PC-9 (cell line): ENCODE results near the gene HNRNPU. TPM values are rescaled to one million over a fixed set of nuclear protein-coding genes. Genes with fewer than 3 reads are reported as not detected.

Source experiments
- BruUV-seq: library from RNA; stranded (reverse); fragments of 400-500 nt; replicated peaks from 2 replicates; lab custom pipeline; 2021; lab: Mats Ljungman, UMichigan
- CTCF ChIA-PET: fragments of 300-600 bp; sonication (Branson Sonifier 250); formaldehyde crosslinking; loops from one replicate; lab custom pipeline; 2022; ENCODE audit warnings: antibody characterized with exemption; lab: Charles Lee
- POLR2A ChIA-PET: fragments of 300-600 bp; sonication (Branson Sonifier 250); formaldehyde crosslinking; loops from one replicate; lab custom pipeline; 2022; ENCODE audit warnings: antibody characterized with exemption; ENCODE audit not compliant: unreplicated experiment; lab: Charles Lee
- DNase-seq, 2 experiments: peaks; one replicate each; pipeline versions ENCODE4 v3.0.0 to v3.0.0-alpha.2; 2015 to 2022; ENCODE audit warnings: mixed read lengths in 1 of 2
- H2AFZ ChIP-seq: fragments of 200-600 bp; sonication (generic); 2 replicates; pipeline ENCODE4 v1.8.1; 2017; ENCODE audit warnings: antibody characterized with exemption
- H3F3A ChIP-seq: fragments of 200-600 bp; sonication (generic); 2 replicates; pipeline ENCODE4 v1.8.1; 2017; ENCODE audit warnings: antibody characterized with exemption, mild to moderate bottlenecking, low read depth; ENCODE audit not compliant: insufficient read depth
- H3K27ac ChIP-seq: fragments of 200-600 bp; sonication (generic); 2 replicates; pipeline ENCODE4 v1.6.1; 2016; ENCODE audit warnings: mixed run types
- H3K27me3 ChIP-seq: fragments of 200-600 bp; sonication (generic); 2 replicates; pipeline ENCODE4 v1.6.1; 2016; ENCODE audit warnings: low read depth, mixed run types; ENCODE audit not compliant: insufficient read depth
- H3K36me3 ChIP-seq: fragments of 200-600 bp; sonication (generic); 2 replicates; pipeline ENCODE4 v1.6.1; 2016; ENCODE audit warnings: low read depth, mixed run types
- H3K4me1 ChIP-seq: fragments of 200-600 bp; sonication (generic); replicated peaks from 2 replicates; pipeline ENCODE4 v1.6.1; 2016; ENCODE audit warnings: mixed run types; ENCODE audit not compliant: insufficient read depth
- H3K4me2 ChIP-seq: fragments of 200-600 bp; sonication (generic); 2 replicates; pipeline ENCODE4 v1.6.1; 2017; ENCODE audit warnings: mixed run types
- H3K4me3 ChIP-seq: fragments of 200-600 bp; sonication (generic); 2 replicates; pipeline ENCODE4 v1.6.1; 2016; ENCODE audit warnings: mixed run types
- H3K79me2 ChIP-seq: fragments of 200-600 bp; sonication (generic); 2 replicates; pipeline ENCODE4 v1.6.1; 2017; ENCODE audit warnings: low read depth, mixed run types
- H3K9me2 ChIP-seq: fragments of 200-600 bp; sonication (generic); 2 replicates; pipeline ENCODE4 v1.8.1; 2017; ENCODE audit warnings: mild to moderate bottlenecking; ENCODE audit not compliant: insufficient read depth
- H3K9me3 ChIP-seq: fragments of 200-600 bp; sonication (generic); 2 replicates; pipeline ENCODE4 v1.8.1; 2016; ENCODE audit warnings: low read depth; ENCODE audit not compliant: insufficient read depth
- H4K20me1 ChIP-seq: fragments of 200-600 bp; sonication (generic); 2 replicates; pipeline ENCODE4 v1.8.1; 2017; ENCODE audit not compliant: insufficient read depth
- EZH2 ChIP-seq: fragments of 200-600 bp; sonication (generic); IDR thresholded peaks from 2 replicates; pipeline ENCODE4 v1.8.0; 2017; ENCODE audit warnings: antibody characterized with exemption, low read depth
- intact Hi-C: fragments of 100-400 bp; cut with micrococcal nuclease; formaldehyde crosslinking; loops from one replicate; pipeline ENCODE4 v1.10.0; 2022; ENCODE audit not compliant: unreplicated experiment
- total RNA-seq: library from RNA; stranded (reverse); gene quantifications from 2 replicates; pipeline ENCODE4 v1.2.3, GENCODE V29; 2021
- TF ChIP-seq, protein P1 (sequence below): fragments of 200-600 bp; sonication (generic); conservative IDR thresholded peaks from 2 replicates; pipeline ENCODE4 v1.6.1; 2017; ENCODE audit warnings: mixed run types, antibody characterized with exemption, mild to moderate bottlenecking, moderate library complexity

Gene HNRNPU
- total RNA-seq, 1 experiment from 2014 or later, result 376 TPM

DNA sequence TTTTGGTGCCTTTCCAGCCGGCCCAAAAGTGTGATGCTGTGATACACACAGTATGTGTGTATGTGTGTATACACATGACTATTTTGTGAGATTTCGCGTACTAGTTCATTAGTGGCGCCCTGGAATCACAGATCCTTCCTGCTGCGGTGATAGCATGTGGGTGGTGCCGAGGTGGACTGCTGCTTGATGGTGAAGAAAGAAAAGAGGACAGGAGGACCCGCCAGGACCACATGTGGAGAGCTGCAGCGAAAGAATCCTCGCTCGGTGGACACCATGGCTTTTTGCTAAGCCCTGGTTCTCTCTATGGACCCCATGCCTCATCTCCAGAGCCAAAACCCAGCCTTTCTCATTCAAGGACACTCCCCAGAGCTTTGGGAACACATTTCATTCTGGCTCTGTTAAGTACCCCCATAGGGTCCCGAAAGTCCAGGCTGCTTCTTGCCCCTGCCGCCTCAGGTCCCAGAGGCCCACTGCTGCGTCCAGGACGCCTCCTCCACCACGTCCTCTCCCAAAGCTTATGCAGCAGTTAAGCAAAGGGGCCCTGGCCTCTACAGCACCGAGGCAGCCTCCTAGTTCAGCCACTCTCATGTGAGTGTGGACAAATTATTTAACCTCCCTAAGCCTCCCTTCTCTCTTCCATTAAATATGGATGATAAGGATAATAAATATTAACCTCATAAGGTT is 61.6 kb downstream of the HNRNPU start:
- TF ChIP-seq, protein P1, sequence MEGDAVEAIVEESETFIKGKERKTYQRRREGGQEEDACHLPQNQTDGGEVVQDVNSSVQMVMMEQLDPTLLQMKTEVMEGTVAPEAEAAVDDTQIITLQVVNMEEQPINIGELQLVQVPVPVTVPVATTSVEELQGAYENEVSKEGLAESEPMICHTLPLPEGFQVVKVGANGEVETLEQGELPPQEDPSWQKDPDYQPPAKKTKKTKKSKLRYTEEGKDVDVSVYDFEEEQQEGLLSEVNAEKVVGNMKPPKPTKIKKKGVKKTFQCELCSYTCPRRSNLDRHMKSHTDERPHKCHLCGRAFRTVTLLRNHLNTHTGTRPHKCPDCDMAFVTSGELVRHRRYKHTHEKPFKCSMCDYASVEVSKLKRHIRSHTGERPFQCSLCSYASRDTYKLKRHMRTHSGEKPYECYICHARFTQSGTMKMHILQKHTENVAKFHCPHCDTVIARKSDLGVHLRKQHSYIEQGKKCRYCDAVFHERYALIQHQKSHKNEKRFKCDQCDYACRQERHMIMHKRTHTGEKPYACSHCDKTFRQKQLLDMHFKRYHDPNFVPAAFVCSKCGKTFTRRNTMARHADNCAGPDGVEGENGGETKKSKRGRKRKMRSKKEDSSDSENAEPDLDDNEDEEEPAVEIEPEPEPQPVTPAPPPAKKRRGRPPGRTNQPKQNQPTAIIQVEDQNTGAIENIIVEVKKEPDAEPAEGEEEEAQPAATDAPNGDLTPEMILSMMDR, result no peak
- no peak for TF ChIP-seq EZH2
- Histone ChIP-seq H3K4me1 (no peaks in the 10 kb centered on the region), H3K9me2 (no peaks in the 10 kb centered on the region), H3K27ac (no peak overlapping the region), H2AFZ (no peak overlapping the region), H3K4me2 (no peak overlapping the region), H3K79me2 (no peaks in the 10 kb centered on the region), H3K27me3 (no peaks in the 10 kb centered on the region), H3K36me3 (no peaks in the 10 kb centered on the region), H4K20me1 (no peaks in the 10 kb centered on the region), H3F3A (no peaks in the 10 kb centered on the region), H3K4me3 (no peak overlapping the region), H3K9me3 (no peaks in the 10 kb centered on the region)
- ChIA-PET POLR2A (no interaction called here), CTCF (interaction anchor here (0.6 kb wide), 2 partner anchors 197 to 240 kb away, joined by 3 to 4 read pairs; no protein-coding TSS in a partner anchor)
- no peak for DNase-seq
- BruUV-seq, result no TSS peak
- intact Hi-C loops, result no loop called here

DNA sequence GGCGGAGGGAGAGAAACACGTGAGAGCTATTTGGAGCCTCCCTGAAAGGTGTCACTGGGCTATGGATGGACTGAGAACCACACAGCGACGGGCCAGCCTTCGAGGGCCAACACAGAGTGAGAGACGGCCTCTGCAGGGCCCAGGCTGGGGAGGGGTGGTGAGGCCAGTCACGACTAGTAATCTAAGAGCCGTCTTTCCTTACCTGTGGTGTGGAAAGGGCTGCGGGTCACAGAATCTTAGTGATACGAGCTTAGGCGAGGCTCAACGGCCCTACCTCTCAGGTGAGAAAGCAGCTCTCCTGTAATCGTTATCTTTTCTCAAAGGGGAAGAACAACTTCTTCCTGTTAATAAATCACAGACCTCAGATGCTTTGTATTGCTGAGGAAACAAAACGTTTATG is 62.3 kb downstream of the HNRNPU start:
- Histone ChIP-seq H3K4me1 (no peaks in the 10 kb centered on the region), H3K4me2 (no peak overlapping the region), H3K27me3 (no peaks in the 10 kb centered on the region), H3K9me2 (no peaks in the 10 kb centered on the region), H3K9me3 (no peaks in the 10 kb centered on the region), H3K79me2 (no peaks in the 10 kb centered on the region), H3K4me3 (no peak overlapping the region), H2AFZ (no peak overlapping the region), H3K27ac (no peak overlapping the region), H4K20me1 (no peaks in the 10 kb centered on the region), H3K36me3 (no peaks in the 10 kb centered on the region), H3F3A (no peaks in the 10 kb centered on the region)
- ChIA-PET POLR2A (no interaction called here), CTCF (interaction anchor here (0.6 to 1.4 kb wide), 6 partner anchors 34 to 241 kb away, joined by 3 to 9 read pairs (median 4); partner anchors contain the start of gene COX20)
- no peak for DNase-seq
- no TSS peak for BruUV-seq
- TF ChIP-seq, protein P1, result no peak
- TF ChIP-seq EZH2, result no peak
- intact Hi-C loops, result no loop called here

DNA sequence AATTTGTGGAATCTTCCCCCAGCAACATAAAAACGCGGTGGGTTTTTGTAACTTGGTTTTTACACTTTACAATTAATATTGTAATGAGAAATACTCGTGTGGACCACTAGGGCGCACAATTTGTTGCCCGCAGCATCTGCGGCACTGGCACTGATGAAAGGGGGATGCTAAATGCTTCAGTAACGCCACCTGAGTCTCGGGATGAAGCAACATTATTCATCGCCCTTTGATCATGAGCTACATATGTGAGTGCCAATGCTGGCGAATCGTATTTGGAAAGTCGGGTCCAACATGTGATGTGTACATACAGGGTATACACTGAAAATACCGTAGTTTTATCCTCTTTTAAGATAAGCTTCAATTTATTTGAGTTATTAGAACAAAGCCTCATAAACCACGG is 63.1 kb downstream of the HNRNPU start:
- Histone ChIP-seq H3K4me3 (no peak overlapping the region), H3K9me2 (no peaks in the 10 kb centered on the region), H3K79me2 (no peaks in the 10 kb centered on the region), H3K27me3 (no peaks in the 10 kb centered on the region), H3K4me2 (peak overlapping the region; percentile 35; the same call in 1 of the 2 replicates), H2AFZ (no peak overlapping the region), H3F3A (no peaks in the 10 kb centered on the region), H3K27ac (no peak overlapping the region), H3K4me1 (no peaks in the 10 kb centered on the region), H3K36me3 (no peaks in the 10 kb centered on the region), H4K20me1 (no peaks in the 10 kb centered on the region), H3K9me3 (no peaks in the 10 kb centered on the region)
- TF ChIP-seq, protein P1, result peak; percentile 76
- TF ChIP-seq EZH2, result no peak
- BruUV-seq, result no TSS peak
- CTCF ChIA-PET, result interaction anchor here (0.6 to 1.4 kb wide), 6 partner anchors 34 to 712 kb away, joined by 3 to 10 read pairs (median 4); partner anchors contain the start of gene COX20
- POLR2A ChIA-PET, result interaction anchor here (0.6 kb wide), 1 partner anchor 129 kb away, joined by 6 read pairs; no protein-coding TSS in a partner anchor
- DNase-seq, result peak in 1 of 2 experiments; percentile 10
- intact Hi-C loops, result loop anchor here (1.0 to 2.0 kb wide), 2 partner anchors 34 to 241 kb away; partner anchors contain the start of gene COX20
